Prostate gland (tissue), 2 donors: ENCODE results near the gene ARHGAP24.

Experiments used
- POLR2A ChIP-seq: fragments of 450-650 bp; IDR thresholded peaks from one replicate; pipeline ENCODE4 v1.6.1; 2016; ENCODE audit warnings: antibody characterized with exemption, mild to moderate bottlenecking
- POLR2AphosphoS5 ChIP-seq: sonication (generic); formaldehyde crosslinking; IDR thresholded peaks from one replicate; pipeline ENCODE4 v1.6.1; 2017; ENCODE audit warnings: antibody characterized with exemption
- TF ChIP-seq, protein P1 (sequence below), 4 experiments: fragments of 200-600 bp in 2 of 4; fragments of 450-650 bp in 2 of 4; sonication (generic) in 2 of 4; IDR thresholded peaks; 1 replicate in 3 of 4; 2 replicates in 1 of 4; pipeline ENCODE4 v1.5.1; 2016 to 2019; ENCODE audit warnings: antibody characterized with exemption in 4 of 4, mild to moderate bottlenecking in 2 of 4, moderate library complexity in 2 of 4

GRCh38 chr4:85688055-85688740 lies 213.2 kb downstream of the ARHGAP24 start:
- no peak for TF ChIP-seq POLR2A
- TF ChIP-seq, protein P1, sequence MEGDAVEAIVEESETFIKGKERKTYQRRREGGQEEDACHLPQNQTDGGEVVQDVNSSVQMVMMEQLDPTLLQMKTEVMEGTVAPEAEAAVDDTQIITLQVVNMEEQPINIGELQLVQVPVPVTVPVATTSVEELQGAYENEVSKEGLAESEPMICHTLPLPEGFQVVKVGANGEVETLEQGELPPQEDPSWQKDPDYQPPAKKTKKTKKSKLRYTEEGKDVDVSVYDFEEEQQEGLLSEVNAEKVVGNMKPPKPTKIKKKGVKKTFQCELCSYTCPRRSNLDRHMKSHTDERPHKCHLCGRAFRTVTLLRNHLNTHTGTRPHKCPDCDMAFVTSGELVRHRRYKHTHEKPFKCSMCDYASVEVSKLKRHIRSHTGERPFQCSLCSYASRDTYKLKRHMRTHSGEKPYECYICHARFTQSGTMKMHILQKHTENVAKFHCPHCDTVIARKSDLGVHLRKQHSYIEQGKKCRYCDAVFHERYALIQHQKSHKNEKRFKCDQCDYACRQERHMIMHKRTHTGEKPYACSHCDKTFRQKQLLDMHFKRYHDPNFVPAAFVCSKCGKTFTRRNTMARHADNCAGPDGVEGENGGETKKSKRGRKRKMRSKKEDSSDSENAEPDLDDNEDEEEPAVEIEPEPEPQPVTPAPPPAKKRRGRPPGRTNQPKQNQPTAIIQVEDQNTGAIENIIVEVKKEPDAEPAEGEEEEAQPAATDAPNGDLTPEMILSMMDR (IDR thresholded peaks at IDR 0.05): no peak
- TF ChIP-seq POLR2AphosphoS5: no peak
